Measurements from ENCODE around the gene WFDC9.
"Not testable (repeated sequence)": the region's sequence is repeated elsewhere in the genome, so short reads cannot be mapped to it uniquely, and the experiment has no call there.

The WFDC9 gene

DNA sequence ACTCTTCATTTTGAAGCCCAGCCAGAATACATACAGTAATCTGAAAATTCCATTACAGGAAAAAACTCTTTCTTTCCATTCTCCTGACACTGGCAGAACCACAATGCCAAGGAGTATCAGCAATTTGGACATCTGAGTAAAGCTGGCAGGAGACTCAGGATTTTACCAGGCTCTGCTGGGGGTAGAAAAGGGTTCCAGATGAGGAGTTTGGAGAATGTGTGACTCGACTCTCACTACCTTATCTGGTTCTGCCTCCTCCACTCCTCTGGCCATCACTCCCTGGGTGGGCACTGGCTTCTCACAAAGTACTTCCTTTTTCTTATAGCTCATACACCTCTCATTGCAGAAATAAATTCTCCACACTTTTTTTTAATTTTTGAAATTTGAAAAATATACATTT is 41.4 kb downstream of the WFDC9 start:
- DNase-seq: no peak

DNA sequence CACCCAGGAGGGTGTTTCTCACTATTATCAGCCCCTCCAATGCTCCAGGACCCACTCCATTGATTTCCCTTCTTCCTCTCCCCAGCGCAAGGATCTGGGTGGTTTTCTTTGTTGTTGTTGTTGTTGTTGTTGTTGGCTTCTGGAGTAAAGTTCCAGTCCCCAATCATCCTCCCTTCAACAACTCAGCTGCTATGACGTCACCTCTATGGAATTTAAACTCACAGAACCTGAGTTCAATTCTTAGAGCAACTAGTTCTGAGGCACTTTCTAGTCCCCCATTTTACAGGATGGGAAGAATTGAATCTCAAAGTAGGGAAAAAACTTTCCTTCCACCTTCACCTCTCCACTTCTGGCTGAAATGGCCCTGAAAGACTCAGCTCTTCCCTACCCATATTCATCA is 42.3 kb downstream of the WFDC9 start:
- DNase-seq: no peak

DNA sequence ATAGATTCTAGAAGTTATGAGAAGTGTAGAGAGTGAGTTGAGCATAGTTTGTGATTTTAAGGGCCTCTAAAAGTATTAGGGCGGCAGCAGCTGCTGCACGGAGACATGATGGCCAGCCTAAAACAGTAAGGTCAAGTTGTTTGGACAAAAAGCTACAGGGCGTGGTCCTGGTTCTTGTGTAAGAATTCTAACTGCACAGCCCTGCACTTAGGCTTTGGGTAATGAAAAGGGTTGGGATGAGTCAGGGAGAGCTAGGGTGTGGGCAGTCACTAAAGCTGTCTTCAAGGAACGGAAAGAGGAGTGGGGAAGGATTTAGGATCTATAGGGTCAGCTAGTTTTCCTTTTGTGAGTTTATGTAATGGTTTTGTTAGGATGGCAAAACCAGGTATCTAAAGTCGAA is 45.1 kb downstream of the WFDC9 start:
- DNase-seq: not testable (repeated sequence)

DNA sequence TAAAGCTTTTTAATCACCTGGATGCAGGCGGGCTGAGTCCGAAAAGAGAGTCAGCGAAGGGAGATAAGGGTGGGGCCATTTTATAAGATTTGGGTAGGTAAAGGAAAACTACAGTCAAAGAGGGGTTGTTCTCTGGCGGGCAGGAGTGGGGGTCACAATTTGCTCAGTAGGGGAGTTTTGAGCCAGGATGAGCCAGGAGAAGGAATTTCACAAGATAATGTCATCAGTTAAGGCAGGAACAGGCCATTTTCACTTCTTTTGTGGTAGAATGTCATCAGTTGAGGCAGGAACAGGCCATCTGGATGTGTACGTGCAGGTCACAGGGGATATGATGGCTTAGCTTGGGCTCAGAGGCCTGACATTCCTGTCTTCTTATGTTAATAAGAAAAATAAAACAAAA is 46.8 kb downstream of the WFDC9 start:
- not testable (repeated sequence) for DNase-seq

DNA sequence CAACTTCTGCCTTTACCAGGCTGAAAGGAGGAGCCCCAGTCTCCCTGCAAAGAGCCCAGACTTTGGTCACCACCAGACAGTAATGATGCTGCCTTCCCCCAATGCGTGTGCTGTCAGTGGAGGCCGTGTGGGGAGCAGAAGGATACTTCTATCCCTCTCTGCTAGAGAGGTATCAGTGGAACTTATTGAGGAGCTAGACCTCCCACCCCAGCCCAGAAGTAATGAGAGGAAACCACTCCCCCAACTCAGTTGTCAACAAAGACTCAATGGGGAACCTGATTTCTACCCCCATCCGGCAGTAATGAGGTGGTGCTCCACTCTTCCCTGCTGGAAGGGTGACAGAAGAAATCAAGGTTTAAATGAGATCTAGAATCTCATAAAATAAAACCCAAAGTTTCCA is 47.6 kb downstream of the WFDC9 start:
- DNase-seq: no peak

DNA sequence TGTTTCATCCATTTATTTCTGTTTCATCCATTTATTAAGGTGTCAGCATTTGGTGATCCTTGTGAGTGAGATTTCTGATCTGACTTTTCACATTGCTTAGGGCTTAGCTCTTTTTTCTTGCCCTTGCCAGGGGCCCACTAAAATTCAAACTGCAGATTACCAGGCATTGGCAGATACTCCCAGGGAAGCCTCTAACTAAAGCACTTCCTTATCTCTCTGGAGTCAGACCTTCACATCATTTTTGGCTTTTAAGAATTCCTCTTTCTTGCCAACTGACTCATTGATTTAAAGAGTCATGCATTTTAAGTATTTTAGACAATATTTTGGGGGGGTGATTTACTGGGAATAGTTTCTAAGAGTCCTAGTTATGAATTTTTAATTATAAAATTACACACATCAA is 49.4 kb downstream of the WFDC9 start:
- DNase-seq: no peak

DNA sequence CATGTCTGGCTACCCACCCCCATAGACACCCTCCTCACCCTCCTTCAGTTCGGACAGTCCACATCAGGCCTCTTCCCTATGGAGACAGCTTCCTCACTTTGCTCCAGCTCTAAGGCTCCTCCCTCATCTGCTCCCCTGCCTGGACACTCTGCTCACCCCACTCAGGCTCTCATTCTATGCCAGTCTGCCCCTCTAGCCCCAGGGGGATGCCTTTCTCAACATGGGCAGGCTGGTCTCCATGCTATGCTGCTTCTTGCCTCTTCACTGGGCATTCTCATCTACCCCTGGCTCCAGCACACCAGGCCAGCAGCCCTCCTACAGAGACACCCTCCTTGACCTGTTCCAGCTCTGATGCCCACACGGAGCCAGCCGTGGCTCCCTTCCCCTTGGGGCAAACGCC is 51.9 kb downstream of the WFDC9 start, which contains the start of gene WFDC8:
WFDC8 (minus strand) TSS at position 101 of the 400 bp plus-strand sequence; CDS start at position 64, 37 bp downstream.
- no peak for DNase-seq

DNA sequence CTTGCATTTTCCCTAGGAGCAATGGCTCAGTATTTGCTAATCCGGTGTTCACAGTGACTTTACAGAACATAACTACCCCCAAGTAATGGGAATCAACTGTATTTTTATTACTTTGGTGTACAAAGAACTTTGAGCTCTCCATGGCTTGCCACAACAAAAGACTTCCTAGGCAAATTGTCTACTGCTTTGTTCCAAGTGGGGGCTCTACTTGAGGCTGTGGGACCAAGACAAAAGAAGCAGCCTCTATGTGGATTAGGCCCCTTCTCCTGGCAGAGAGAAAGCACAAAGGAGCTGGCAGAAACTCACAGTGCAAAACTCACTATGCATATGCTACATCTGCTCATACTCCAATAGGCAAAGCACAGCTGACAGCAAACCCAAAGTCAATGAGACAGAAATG is 52.9 kb downstream of the WFDC9 start:
- DNase-seq: no peak

DNA sequence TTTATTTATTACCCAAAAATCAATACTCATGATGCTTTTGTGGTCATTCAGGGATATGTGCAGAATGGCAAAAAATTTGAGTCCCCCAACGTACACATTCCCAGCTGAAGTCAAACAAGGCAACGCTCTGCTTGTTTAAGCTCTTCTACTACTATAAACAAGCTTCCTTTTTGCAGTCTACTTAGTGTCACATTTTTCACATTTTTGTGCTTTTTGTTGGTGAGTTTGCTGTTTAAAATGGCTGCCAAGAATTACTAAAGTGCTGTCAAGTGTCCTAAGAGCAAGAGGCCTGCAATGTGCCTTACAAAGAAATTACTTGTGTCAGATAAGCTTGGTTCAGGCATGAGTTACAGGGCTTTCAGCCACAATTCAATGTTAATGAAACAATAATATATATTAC is 54.1 kb downstream of the WFDC9 start:
- no peak for DNase-seq

DNA sequence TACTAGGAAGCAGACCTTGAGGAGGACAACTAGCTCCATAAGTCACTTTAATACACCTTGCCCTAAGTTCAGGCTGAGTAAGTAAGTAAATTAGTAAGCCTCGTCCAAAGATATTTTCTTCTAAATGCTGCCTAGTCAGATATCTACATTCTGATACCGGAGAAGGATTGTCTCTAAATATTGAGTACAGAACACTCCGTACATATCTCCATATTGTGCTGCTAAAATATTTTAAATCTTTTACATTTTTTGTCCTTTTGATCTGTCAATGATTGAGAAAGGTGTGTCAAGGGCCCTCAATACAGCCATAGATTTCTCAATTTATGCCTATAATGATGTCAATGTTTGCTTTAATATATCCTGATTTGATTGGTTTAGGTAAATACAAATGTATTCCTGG is 55.2 kb downstream of the WFDC9 start:
- DNase-seq: no peak

DNA sequence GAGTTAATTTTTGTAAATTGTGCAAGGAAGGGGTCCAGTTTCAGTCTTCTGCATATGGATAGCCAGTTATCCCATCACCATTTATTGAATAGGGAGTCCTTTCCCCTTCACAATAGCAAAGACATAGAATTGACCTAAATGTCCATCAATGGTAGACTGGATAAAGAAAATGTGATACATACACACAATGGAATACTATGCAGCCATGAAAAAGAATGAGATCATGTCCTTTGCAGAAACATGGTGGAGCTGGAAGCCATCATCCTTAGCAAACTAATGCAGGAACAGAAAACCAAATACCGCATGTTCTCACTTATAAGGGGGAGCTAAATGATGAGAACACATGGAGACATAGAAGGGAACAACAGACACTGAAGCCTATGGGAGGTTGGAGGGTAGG is 61.4 kb downstream of the WFDC9 start:
- not testable (repeated sequence) for DNase-seq

DNA sequence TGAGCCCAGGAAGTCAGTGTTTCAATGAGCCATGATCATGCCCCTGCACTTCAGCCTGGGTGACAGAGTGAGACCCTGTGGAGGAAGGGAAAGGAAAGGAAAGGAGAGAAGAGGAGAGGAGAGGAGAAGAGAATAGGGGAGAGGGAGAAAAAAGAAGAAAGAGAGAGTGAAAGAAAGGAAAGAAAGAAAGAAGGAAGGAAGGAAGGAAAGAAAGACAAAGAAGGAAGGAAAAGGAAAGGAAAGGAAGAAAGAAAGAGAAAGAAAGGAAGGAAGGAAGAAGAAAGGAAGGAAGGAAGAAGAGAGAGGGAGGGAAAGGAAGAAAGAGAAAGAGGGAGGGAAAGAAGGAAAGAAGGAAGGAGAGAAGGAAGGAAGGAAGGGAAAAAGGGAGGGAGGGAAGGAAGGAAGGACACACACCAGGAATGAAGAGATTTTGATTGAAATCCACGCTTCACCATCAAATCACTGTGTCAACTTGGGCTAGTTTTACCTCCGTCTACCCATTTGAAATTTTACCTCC is 66.3 kb downstream of the WFDC9 start:
- DNase-seq: no peak

Measured in cortex of kidney (tissue), 1 donor.